DND-41 (cell line): ENCODE measurements around the gene SLC13A3.

Experiments
- EZH2 ChIP-seq: IDR thresholded peaks from 3 replicates; pipeline ENCODE4 v1.6.1; 2012; ENCODE audit warnings: borderline replicate concordance, low read depth, mild to moderate bottlenecking, moderate library complexity, low read length, inconsistent platforms; ENCODE audit not compliant: severe bottlenecking
- TF ChIP-seq, protein P1 (sequence below): IDR thresholded peaks from 2 replicates; pipeline ENCODE4 v1.5.1; 2012; ENCODE audit warnings: borderline replicate concordance, low read length, moderate library complexity, mild to moderate bottlenecking; ENCODE audit not compliant: poor library complexity, severe bottlenecking; ENCODE audit errors: extremely low read depth

DNA sequence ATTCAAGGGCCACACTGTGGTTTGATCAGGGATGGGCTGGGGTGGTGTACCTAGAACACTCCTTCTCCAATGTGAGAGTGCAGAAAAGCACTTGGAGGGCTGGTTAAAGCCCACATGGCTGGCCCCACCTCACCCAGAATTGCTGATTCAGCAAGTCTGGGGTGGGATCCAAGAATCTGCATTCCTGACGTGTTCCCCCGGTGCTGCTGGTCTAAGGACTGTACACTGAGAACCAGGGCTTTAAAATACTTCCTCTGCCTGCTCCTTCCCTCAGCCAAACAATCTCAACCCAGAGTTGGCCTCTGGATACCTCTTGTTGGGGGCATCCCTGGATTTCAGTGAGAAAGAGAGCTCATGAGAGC, 87.4 kb downstream of the SLC13A3 start:
- TF ChIP-seq, protein P1, sequence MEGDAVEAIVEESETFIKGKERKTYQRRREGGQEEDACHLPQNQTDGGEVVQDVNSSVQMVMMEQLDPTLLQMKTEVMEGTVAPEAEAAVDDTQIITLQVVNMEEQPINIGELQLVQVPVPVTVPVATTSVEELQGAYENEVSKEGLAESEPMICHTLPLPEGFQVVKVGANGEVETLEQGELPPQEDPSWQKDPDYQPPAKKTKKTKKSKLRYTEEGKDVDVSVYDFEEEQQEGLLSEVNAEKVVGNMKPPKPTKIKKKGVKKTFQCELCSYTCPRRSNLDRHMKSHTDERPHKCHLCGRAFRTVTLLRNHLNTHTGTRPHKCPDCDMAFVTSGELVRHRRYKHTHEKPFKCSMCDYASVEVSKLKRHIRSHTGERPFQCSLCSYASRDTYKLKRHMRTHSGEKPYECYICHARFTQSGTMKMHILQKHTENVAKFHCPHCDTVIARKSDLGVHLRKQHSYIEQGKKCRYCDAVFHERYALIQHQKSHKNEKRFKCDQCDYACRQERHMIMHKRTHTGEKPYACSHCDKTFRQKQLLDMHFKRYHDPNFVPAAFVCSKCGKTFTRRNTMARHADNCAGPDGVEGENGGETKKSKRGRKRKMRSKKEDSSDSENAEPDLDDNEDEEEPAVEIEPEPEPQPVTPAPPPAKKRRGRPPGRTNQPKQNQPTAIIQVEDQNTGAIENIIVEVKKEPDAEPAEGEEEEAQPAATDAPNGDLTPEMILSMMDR, result no peak
- TF ChIP-seq EZH2, result no peak
